G401 (cell line): ENCODE measurements around the gene REV3L. TPM values are rescaled to one million over a fixed set of nuclear protein-coding genes. Genes with fewer than 3 reads are reported as not detected.
"Not testable (repeated sequence)": the region's sequence is repeated elsewhere in the genome, so short reads cannot be mapped to it uniquely, and the experiment has no call there.

Experiments
- DNase-seq: peaks from one replicate; pipeline ENCODE4 v3.0.0-alpha.2; 2015; ENCODE audit warnings: low spot score
- in situ Hi-C: cut with HindIII; loops from 2 replicates; pipeline ENCODE4 v1.10.0; 2016; ENCODE audit warnings: low sequenced_read_pairs, mixed read lengths
- total RNA-seq: library from RNA; depleted of rRNA; stranded (reverse); fragments of >200 nt; shearing (Covaris generic); gene quantifications from 2 replicates; pipeline ENCODE4 v1.2.3, GENCODE V29; 2014

The REV3L gene
- total RNA-seq, 1 experiment from 2014 or later = 13.7 TPM

DNA sequence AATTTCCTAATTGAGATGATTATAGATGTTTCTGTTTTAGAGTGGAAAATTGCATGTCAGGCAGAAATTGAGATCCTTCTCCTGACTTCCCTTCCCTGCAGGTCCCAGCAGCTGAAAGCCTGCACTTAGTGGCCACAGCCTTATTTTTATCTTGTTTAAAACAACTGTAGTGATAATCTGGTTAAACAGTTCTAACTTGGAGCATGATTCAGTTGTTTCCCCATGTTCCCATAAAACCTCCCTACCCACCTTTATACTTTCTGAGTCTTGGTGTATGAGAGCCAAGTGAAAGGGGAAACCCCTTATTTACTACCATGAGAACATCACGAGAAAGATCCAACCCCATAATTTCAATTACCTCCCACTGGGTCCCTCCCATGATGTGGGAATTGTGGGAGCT lies 200.5 kb downstream of the REV3L start:
- in situ Hi-C loops = no loop called here
- no peak for DNase-seq

DNA sequence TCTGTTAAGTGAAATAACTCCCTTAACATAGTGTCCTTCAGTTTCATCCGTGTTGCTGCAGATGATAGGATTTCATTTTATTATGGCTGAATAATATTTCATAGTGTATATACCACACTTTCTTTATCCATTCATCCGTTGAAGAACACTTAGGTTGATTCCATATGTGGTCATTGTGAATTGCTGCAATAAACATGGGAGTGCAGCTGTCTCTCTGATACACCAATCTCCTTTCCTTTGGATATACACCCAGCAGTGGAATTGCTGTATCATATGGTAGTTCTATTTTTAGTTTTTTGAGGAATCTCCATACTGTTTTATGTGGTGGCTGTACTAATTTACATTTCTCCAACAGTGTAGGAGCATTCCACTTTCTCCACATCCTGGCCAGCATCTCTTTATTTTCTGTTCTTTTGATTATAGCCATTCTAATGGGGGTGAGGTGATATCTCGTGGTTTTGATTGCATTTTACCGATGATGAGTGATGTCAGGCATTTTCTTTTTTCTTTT lies 202.5 kb downstream of the REV3L start:
- in situ Hi-C loops = no loop called here
- no peak for DNase-seq

- DNase-seq = no peak
- in situ Hi-C loops = no loop called here
Measured at GRCh38 chr6:111278731-111279130, 204.3 kb downstream of the REV3L start.

DNA sequence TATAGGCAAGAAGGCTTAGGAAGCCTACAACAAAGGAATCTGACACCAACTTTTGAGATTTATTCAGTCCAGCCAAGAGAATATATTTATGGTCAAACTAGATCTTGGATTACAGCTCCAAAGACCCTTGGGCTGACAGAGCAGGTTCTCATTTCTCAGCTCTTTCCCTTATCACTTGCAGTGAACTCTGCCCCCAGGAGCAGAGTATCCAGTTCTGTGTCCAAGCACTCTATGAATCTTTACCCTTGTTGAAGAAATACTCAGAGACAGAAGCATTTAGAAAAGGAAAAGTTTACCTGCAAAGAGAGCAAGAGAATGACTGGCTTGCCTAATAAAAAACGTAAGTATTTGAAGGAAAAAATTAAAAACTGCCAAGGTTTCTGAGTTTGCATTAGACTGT lies 205.2 kb downstream of the REV3L start:
- in situ Hi-C loops = no loop called here

GRCh38 chr6:111276736-111277135 lies 206.3 kb downstream of the REV3L start:
- in situ Hi-C loops = no loop called here

More for the DNA sequence above, 205.2 kb downstream of the REV3L start:
- no peak for DNase-seq

DNA sequence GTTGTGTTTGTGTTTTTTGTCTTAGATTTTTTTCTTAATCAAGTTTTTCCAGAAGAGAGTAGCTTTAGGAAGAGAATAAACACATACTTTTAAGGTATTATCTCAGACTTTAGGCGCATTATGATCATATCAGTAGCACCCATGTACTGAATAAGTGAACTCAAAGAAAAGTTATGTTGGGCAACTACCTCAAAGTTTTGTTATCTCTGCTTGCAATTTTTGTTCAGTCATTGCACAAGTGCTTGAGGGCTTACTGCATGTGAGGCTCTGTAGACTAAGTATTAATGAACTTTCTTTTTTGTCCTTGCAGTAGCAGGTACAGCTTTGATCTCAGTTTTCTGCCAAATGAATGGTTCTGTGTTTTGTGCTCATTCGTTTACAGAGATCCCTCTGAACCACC lies 206.7 kb downstream of the REV3L start:
- no peak for DNase-seq
- in situ Hi-C loops = no loop called here

More at GRCh38 chr6:111276736-111277135, 206.3 kb downstream of the REV3L start:
- DNase-seq = no peak

DNA sequence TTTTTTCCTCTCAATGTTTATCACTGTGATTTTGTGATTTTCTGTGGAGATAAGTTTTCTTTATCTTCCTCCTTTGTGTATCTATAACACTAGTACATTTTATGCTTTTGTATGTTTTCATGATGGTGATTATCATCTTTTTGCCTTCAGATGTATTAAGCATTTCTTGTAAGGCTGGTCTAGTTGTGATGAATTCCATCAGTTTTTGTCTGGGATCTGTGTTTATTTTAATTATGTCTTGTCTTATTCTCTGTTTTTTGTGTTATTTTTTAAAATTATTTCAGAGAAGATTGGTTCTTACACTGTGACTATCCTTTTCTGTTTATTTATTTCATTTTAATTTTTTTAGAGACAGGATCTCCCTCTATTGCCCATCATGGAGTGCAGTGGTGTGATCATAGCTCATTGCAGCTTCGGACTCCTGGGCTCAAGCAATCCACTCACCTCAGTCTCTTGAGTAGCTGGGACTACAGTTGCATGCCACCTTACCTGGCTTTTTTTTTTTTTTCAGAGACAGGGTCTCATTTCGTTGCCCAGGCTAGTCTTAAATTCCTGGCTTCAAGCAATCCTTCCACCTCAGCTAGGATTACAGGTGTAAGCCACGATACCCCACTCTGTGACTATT lies 208.3 kb downstream of the REV3L start:
- DNase-seq = no peak
- in situ Hi-C loops = no loop called here

- DNase-seq = no peak
- in situ Hi-C loops = no loop called here
Measured at GRCh38 chr6:111270121-111270520, 212.9 kb downstream of the REV3L start.

GRCh38 chr6:111269401-111269970 lies 213.5 kb downstream of the REV3L start:
- no peak for DNase-seq
- in situ Hi-C loops = no loop called here

- DNase-seq = no peak
- in situ Hi-C loops = no loop called here
Measured at GRCh38 chr6:111267764-111268333, 215.2 kb downstream of the REV3L start.

- no peak for DNase-seq
- in situ Hi-C loops = no loop called here
Measured at GRCh38 chr6:111266276-111266675, 216.7 kb downstream of the REV3L start.

DNA sequence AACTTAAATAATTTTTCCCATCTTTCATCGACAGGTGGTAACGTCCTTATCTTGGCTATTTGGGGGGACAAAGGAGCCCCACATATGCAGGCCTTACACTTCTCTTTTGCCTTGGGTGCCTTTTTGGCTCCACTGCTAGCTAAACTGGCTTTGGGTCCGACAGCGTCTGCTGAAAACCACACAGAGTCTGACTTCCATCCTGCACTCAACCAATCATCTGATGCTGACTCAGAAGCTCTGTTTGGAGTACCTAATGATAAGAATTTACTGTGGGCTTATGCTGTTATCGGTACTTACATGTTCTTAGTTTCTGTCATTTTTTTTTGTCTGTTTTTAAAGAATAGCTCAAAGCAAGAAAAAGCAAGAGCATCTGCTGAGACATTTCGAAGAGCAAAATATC lies 217.2 kb downstream of the REV3L start:
- no peak for DNase-seq
- in situ Hi-C loops = no loop called here

- in situ Hi-C loops = no loop called here
Measured at GRCh38 chr6:111263837-111264236, 219.2 kb downstream of the REV3L start.

DNA sequence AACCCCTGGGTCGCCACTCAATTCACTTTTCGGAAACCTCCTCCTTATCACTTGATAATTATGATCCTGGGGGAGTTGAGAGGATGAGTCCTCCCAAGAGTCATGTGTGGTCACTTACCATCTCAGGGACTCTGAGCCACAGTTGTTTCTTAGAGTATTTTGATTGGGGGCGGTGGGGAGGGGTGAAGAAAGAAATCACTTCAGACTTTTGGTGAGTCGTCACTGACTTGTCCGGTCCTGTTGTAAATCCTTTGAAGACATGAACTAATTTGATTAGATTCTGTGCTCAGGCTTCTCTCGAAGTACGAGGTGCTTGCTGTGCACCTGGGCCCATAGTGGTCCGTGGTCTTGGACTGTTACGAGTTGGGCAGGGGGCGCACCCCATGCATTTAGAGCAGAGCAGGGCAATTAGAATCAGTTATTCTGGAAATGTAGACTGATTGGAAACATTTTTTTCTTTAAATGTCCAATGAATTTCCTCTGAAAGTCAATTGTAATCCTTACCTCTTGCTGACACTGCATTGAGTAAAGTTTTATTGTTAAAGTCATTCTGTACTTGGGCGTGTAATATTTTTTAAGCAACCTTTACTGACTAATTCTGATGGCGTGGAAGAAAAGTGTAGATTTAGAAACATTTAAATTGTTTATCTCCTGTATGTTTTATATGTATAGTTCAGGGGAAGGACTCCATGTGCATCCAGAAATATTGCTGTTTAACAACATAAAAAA lies 222.3 kb downstream of the REV3L start:
- DNase-seq = no peak
- in situ Hi-C loops = no loop called here

More at GRCh38 chr6:111263837-111264236, 219.2 kb downstream of the REV3L start:
- no peak for DNase-seq

GRCh38 chr6:111259089-111259831 lies 223.8 kb downstream of the REV3L start:
- DNase-seq = peak; percentile 98
- in situ Hi-C loops = no loop called here

- DNase-seq = no peak
- in situ Hi-C loops = no loop called here
Measured at GRCh38 chr6:111258615-111259088, 224.4 kb downstream of the REV3L start.

DNA sequence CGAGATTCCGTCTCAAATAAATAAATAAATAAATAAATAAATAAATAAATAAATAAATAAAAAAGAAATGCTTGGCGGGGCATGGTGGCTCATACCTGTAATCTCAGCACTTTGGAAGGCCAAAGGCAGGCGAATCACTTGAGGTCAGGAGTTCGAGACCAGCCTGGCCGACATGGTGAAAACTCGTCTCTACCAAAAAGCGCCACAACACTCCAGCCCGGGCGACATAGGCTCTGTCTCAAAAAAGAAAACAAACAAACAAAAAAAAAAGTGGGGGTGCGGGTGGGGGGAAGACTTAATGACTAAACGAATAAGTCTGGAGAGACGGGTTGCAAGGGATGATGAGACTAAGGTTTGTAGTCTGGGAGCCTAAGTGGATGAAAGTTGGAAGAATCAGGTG lies 225.0 kb downstream of the REV3L start:
- DNase-seq = no peak
- in situ Hi-C loops = no loop called here

GRCh38 chr6:111256646-111257045 lies 226.4 kb downstream of the REV3L start:
- in situ Hi-C loops = no loop called here
- DNase-seq = no peak

- DNase-seq, in situ Hi-C loops: not testable (repeated sequence)
Measured at GRCh38 chr6:111255838-111256237, 227.2 kb downstream of the REV3L start.
